ENCODE measurements around the gene PTPRU. TPM values are rescaled to one million over a fixed set of nuclear protein-coding genes. Genes with fewer than 3 reads are reported as not detected.

The PTPRU gene
- total RNA-seq, 1 donor, result 9.4 TPM

GRCh38 chr1:29248409-29248808 is 12.1 kb downstream of the PTPRU start:
- no peaks in the 10 kb centered on the region for H4K20me1 ChIP-seq (ENCODE audit: insufficient read depth, low read length)
- H3K27me3 ChIP-seq (ENCODE audit: insufficient read depth, low read length), result no peaks in the 10 kb centered on the region
- no peaks in the 10 kb centered on the region for H3K79me2 ChIP-seq (ENCODE audit: insufficient read depth, low read length)
- H3K36me3 ChIP-seq (ENCODE audit: insufficient read depth, low read length), result no peaks in the 10 kb centered on the region
- H3K27ac ChIP-seq (ENCODE audit: low read depth, low read length), result no peak overlapping the region
- no peak overlapping the region for H3K4me3 ChIP-seq (ENCODE audit: insufficient read depth, low read length)
- DNase-seq (ENCODE audit: insufficient read length, low spot score, missing footprints), result no peak
- H3K4me1 ChIP-seq (ENCODE audit: insufficient read depth, low read length), result peaks cover 18% of the 10 kb centered on the region
- H2AFZ ChIP-seq (ENCODE audit: low read length), result no peak overlapping the region
- TF ChIP-seq CTCF (IDR thresholded peaks at IDR 0.05; ENCODE audit: extremely low read depth, low read depth, low read length), result no peak
- no peaks in the 10 kb centered on the region for H3K9me3 ChIP-seq (ENCODE audit: low read depth, low read length)
- no peak overlapping the region for H3K4me2 ChIP-seq (ENCODE audit: insufficient read depth, low read length)

- Histone ChIP-seq H4K20me1 (ENCODE audit: insufficient read depth, low read length) (no peaks in the 10 kb centered on the region), H3K36me3 (ENCODE audit: insufficient read depth, low read length) (no peaks in the 10 kb centered on the region), H3K4me2 (ENCODE audit: insufficient read depth, low read length) (peak overlapping the region; percentile 33), H3K27me3 (ENCODE audit: insufficient read depth, low read length) (no peaks in the 10 kb centered on the region), H3K4me3 (ENCODE audit: insufficient read depth, low read length) (no peak overlapping the region), H3K4me1 (ENCODE audit: insufficient read depth, low read length) (peaks cover 10% of the 10 kb centered on the region), H3K27ac (ENCODE audit: low read depth, low read length) (no peak overlapping the region), H2AFZ (ENCODE audit: low read length) (peak overlapping the region; percentile 44), H3K9me3 (ENCODE audit: low read depth, low read length) (no peaks in the 10 kb centered on the region), H3K79me2 (ENCODE audit: insufficient read depth, low read length) (no peaks in the 10 kb centered on the region)
- DNase-seq (ENCODE audit: insufficient read length, low spot score, missing footprints), result peak; percentile 90
- TF ChIP-seq CTCF (IDR thresholded peaks at IDR 0.05; ENCODE audit: extremely low read depth, low read depth, low read length), result no peak
These were observed 12.9 kb downstream of the PTPRU start for GRCh38 chr1:29249170-29249691.

- Histone ChIP-seq H4K20me1 (ENCODE audit: insufficient read depth, low read length) (no peaks in the 10 kb centered on the region), H3K4me2 (ENCODE audit: insufficient read depth, low read length) (no peak overlapping the region), H3K9me3 (ENCODE audit: low read depth, low read length) (no peaks in the 10 kb centered on the region), H2AFZ (ENCODE audit: low read length) (no peak overlapping the region), H3K27ac (ENCODE audit: low read depth, low read length) (no peak overlapping the region), H3K36me3 (ENCODE audit: insufficient read depth, low read length) (no peaks in the 10 kb centered on the region), H3K79me2 (ENCODE audit: insufficient read depth, low read length) (no peaks in the 10 kb centered on the region), H3K27me3 (ENCODE audit: insufficient read depth, low read length) (no peaks in the 10 kb centered on the region), H3K4me1 (ENCODE audit: insufficient read depth, low read length) (peaks cover 10% of the 10 kb centered on the region), H3K4me3 (ENCODE audit: insufficient read depth, low read length) (no peak overlapping the region)
- no peak for DNase-seq (ENCODE audit: insufficient read length, low spot score, missing footprints)
- no peak for TF ChIP-seq CTCF (IDR thresholded peaks at IDR 0.05; ENCODE audit: extremely low read depth, low read depth, low read length)
These were observed 13.7 kb downstream of the PTPRU start for GRCh38 chr1:29249951-29250581.

GRCh38 chr1:29251164-29252124 is 15.1 kb downstream of the PTPRU start:
- Histone ChIP-seq H4K20me1 (ENCODE audit: insufficient read depth, low read length) (no peaks in the 10 kb centered on the region), H3K27ac (ENCODE audit: low read depth, low read length) (no peak overlapping the region), H3K9me3 (ENCODE audit: low read depth, low read length) (no peaks in the 10 kb centered on the region), H3K27me3 (ENCODE audit: insufficient read depth, low read length) (no peaks in the 10 kb centered on the region), H3K4me3 (ENCODE audit: insufficient read depth, low read length) (no peak overlapping the region), H3K79me2 (ENCODE audit: insufficient read depth, low read length) (no peaks in the 10 kb centered on the region), H3K4me2 (ENCODE audit: insufficient read depth, low read length) (no peak overlapping the region), H2AFZ (ENCODE audit: low read length) (no peak overlapping the region), H3K4me1 (ENCODE audit: insufficient read depth, low read length) (peaks cover 10% of the 10 kb centered on the region), H3K36me3 (ENCODE audit: insufficient read depth, low read length) (no peaks in the 10 kb centered on the region)
- TF ChIP-seq CTCF (IDR thresholded peaks at IDR 0.05; ENCODE audit: extremely low read depth, low read depth, low read length), result no peak
- no peak for DNase-seq (ENCODE audit: insufficient read length, low spot score, missing footprints)

Data from osteoblast (primary cell).